Activated T-cell treated with anti-CD3 and anti-CD28 coated beads, Interleukin-2, amount 50 U/mL, for 48 hours (primary cell): ENCODE measurements around the gene ATP7B.
"Not testable (repeated sequence)": the region's sequence is repeated elsewhere in the genome, so short reads cannot be mapped to it uniquely, and the experiment has no call there.

Experiments used
- DNase-seq, 2 experiments: peaks; one replicate each; pipeline ENCODE4 v3.0.0-alpha.2; 2020

Gene ATP7B

DNA sequence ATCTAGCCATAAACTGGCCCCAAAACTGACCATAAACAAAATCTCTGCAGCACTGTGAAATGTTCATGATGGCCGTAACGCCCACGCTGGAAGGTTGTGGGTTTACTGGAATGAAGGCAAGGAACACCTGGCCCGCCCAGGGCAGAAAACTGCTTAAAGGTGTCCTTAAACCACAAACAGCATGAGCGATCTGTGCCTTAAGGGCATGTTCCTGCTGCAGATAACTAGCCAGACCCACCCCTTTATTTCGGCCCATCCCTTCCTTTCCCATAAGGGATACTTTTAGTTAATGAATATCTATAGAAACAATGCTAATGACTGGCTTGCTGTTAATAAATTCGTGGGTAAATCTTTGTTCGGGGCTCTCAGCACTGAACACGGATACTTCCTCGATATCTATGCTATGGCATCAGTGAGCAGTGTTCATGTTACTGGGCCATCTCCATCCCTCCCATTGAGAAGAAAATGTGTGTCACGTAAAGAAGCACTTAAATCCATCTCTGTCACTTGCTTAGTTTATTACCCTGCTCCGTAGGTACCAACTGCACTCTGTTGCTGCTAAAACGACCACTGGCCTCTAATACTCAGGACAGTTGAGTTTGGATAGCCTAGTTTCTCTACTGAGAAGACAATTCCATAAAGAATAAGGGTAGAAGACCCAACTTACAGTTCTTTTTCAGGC is 5.3 kb downstream of the ATP7B start:
- no peak for DNase-seq

DNA sequence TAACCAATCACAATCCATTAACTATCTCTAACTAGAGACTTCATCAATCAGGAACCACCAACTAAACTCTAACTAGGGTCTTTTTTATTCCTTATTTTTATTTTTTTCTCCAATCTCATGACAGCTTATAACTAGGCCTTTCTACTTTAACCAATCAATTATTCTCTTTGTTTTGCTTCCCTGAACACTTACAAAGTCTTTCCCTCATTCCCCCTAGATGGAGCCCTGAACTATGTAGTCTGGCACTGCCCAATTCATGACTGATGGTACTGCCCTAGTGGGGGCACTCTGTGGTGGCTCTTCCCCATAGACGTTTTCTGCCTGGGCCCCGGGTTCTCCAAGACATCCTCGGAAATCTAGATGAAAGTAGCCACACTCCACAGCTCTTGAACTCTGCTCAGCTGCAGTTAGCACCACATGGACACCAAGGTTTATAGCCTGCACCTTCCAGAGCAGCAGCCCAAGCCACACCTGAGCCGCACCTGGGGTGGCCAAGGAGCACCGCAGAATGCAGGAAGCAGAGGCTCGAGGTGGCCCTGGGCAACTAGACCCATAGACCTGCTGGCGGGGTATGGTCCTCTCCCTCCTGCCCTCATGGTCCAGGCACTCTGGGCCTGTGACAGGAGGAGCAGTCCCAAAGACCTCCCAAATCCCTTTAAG is 6.6 kb downstream of the ATP7B start:
- no peak for DNase-seq

DNA sequence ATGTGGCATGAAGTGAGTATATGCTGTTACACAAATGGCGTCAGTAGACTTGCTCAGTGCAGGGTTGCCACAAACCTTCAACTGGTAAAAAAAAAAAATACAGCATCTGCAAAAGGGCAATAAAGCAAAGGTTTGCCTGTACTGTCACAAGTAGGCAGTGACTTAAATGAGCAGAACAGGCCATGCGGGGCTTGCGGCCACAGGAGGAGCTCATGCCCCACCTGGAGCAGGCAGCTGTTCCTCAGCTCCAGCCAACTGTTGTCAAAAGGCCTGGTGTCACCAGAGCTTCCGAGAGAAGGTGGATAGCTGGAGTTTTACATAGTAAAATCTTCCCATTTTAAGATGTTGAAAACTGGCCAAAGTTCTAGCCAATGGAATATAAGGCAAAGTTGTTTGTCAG is 7.7 kb downstream of the ATP7B start:
- no peak for DNase-seq

DNA sequence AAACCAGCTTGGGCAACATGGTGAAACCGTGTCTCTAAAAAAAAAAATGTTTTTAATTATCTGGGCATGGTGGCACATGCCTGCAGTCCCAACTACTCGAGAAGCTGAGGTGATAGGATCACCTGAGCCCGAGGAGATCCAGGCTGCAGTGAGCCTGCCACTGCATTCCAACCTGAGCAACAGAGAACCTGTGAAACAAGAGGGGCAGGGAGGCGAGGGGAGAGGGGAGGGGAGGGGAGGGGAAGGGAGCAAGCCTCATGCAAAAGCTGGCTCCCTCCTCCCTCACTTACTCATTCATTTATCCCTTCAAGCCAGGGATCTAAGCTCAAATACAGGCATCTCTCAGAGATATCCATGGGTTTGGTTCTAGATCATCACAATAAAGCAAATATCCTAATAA is 8.9 kb downstream of the ATP7B start:
- no peak for DNase-seq

DNA sequence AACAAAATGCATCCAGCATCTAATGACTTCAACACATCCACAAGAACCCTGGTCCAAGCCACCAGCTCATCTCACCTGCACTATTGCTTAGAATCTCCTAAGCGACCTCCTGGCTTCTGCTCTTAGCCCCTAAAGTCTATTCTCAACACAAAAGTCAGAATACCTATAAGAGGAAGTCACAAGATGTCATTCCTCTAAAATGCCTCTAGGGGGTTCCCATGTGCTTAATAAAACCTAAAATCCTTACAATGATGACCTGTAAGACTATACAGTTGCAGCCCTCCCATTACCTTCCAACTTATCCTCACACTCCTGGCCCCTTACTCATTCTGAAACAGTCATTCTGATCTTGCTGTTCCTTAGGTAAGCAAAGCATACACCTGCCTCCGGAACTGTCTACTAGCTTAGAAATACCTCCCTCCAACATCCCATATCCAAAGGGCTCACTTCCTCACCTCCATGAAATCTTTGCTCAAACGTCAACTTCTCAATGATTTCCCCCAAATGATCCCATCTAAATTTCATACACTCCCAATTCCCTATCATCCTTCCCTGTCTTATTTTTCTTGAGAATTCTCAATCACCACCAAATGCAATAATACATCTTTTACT is 10.0 kb downstream of the ATP7B start:
- no peak for DNase-seq

DNA sequence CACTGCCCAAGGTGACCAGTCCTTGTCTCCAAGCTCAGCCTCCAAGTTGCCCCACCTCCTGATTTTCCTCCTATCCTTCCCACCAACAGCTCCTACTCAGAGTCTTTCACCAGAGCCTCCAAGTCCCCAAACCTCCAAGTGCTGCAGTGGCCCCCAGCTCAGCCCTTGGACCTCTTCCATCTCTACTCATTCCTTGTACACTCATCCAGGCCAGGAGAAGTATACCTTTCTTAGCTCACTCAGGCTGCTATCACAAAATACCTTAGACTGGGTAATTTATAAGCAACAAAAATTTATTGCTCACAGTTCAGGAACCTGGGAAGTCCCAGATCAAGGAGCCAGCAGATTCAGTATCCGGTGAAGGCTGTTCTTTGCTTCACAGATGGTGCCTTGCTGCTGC is 11.3 kb downstream of the ATP7B start:
- no peak for DNase-seq

DNA sequence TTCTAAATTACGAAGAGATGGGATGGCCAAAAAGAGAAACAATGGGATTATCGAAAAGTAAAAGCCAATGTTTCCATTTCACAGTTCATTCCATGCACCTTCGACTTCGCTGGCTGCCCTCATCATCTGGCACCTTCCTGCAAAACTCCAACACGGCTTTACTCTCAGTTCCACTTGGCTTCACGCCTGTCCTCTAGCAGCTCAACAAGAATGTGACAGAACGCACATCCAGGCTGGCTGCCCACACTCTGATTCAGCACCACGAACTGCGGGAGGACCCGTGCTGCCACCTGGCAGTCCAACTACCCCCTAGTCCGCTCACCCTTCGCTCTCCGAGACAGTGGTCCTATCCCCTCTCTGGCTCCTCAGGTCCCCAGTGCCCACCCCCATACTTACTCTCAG is 11.7 kb downstream of the ATP7B start:
- no peak for DNase-seq

DNA sequence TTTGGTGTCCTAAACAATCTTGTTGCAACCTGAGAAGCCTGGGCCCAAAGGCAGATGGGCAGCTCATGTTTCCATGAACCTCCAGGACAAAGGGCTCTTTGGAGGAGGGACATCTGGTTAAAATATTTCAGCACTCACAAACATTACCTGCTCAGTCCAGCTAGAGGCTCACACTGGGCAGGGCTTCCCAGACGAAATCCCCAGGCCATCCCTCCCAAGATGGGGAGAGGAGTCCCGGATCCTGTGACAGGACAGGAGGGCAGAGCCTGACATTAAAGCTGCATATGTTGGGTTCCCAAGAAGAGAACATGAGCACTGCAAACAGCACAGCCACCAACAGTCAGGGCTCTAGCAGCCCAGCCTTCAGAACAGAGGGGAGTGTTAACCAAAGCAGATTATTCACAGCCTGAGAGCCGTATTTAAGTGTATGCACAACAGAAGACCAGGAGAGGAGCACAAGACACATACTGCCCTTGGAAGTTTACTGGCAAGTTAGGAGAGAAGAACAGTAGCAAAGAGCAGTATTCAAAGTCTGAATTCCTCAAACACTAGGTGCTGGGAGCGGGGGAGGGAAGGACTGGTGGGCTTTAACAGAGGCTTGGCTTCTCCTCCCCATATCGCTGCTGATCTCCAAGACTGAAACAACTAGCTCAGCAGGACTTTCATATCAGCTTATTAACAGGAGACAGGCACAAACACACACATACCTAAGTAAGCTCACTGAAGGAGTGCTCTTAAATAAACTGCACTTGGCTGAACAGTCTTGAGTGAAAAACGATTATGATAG is 12.3 kb downstream of the ATP7B start:
- DNase-seq: no peak

DNA sequence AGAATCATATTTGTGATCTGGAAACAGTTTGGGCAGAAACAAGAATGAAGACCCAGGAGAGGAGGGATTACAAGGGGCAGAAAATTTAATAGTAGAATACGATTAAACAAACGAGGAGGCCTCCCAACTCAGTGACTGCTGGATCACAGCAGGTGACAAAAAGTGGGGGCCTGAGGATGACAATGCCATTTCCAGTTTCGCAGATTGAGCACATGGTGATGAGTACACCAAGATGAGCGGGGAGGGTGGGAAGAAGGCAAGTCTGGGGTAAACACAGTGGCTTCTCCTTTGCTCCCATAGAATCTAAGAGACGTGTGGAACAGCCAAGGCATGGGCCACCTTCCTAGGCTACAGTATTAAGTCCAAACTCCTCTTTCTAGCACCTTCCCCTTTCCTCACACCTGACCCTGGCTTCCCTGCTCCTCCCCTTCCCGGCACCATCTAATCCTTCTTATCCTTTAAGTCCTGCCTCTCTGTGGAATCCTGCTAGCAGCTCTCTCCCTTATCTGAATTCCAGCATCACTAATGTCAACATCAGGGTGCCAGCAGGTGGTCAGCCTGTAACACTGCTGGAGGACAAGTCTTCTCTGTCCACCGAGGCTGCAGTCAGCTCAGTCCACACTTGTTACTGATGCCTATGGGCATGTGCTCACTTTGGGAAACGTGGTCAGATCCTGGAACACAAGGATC is 13.5 kb downstream of the ATP7B start:
- no peak for DNase-seq

DNA sequence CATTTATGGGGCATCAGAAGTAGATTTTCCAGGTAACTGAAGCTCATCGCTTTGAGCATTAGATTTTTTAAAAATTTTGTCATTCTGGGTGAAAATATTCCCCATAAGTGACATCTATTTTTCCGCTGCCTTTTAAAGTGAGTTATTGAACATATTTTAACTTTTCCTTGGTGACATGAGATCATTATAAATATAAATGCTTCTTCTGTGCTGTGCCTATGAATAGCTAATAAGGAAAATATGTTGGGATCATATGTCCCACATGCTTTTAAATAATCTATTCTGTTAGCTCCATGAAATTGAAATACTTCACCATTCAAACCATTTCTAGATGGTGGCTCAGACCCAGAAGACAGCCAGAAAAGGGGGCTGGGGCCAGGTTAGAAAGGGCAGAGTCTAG is 14.1 kb downstream of the ATP7B start:
- DNase-seq: no peak

DNA sequence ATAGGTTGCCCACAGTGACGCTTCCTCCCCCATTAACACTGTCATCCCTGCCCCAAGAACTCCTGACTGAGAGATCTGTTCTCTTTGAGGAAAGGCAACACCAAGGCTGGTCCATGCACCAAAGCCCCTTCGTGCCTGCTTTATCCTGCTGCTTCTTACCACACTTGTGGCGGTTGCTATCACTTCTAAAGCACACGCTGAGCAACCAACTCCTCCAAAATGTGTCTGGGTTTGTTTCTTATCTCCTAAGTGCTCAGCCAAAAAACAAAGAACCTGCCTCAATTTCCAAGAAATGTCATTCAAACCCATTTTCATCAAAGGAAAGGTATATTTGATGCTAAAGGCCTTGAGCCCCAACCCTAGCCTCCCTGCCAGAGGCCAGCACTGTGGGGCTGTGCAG is 14.6 kb downstream of the ATP7B start:
- DNase-seq: no peak

DNA sequence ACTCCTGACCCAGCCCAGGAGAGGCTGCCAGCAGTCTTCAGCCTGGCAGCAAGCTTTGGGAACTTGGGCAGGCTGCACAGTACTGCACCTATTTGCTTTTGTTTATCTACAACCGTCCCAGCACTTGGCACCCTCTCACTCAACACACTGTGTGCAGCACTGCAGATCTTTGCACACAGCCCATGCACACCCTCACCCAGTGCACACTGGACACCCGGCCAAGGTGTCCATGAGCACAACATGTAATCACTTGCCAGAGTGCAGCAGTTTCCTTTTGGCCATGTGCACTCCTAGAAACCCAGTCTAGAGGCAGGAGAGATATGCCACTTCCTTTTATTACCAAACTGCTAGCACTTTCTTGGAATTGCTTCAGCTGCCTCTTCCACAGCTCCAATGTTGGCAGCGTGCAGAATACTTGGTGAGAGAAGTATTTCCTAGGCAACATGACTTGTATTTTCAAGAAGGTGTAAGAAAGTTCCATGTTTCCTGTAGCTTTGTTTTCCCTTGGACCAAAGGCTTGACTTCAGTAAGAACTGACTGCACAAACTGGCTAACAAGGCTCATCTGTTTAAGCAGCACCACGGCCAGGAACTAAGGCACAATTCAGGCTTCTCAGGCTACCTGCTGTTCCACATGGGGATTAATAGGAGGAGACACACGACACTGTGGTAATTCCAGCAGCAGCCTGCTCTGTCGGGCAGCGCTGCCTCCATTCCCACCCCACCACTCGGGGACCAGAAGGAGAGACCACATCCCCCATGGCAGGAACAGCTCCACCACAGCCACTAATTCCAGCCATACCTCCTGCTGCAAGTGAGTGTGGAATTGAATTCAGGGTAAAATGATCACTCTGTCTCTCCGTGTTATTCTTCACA is 15.3 kb downstream of the ATP7B start:
- no peak for DNase-seq

DNA sequence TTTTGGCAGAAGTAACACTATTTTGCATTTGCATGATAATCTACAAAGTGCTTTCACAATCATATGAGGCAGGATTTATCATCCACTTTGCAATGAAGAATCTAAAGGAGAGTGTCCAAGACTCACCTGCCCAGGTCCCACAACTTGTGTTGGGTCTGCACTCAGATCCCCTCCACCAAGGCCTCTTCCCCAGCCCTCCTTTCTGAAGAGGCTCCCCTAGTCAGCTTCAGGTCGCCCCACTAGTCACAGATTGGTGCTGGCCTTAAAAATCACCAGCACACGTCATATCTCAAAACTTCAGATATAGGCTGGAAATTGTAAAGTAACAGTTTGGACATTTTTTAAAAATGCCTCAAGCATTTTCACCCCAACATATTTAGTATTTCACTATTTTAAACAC is 17.5 kb downstream of the ATP7B start:
- no peak for DNase-seq

DNA sequence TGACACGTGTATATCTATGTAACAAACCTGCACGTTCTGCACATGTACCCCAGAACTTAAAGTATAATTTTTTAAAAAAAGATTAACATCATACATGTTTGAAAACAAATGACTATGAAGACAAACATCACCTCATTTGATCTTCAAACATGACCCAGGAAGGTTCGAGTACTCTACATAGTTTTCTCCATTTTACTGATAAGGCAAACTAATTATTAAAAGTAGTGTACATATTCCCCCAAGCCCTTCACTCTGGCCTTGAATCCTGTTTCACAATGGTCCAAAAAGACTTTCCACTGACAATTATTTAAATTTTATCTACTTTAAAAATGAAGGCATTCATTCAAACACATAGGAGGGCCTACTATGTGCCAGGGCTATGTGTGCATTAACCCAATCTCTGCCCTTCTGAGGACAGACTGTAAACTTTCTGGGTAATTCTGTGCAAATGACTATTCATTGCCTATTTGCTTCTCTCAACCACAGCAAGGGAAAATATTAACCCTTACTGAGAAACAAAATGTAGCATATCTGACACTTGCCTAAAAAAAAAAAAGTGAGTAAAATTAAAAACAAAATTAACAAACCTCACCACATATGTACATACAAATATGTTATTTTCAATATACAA is 22.1 kb downstream of the ATP7B start:
- no peak for DNase-seq

DNA sequence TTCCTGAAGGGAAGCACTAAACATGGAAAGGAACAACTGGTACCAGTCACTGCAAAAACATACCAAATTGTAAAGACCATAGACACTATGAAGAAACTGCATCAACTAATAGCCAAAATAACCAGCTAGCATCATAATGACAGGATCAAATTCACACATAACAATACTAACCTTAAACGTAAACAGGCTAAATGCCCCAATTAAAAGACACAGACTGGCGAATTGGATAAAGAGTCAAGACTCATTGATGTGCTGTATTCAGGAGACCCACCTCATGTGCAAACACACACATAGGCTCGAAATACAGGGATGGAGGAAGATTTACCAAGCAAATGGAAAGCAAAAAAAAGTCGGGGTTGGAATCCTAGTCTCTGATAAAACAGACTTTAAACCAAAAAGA is 26.3 kb downstream of the ATP7B start:
- DNase-seq: not testable (repeated sequence)

DNA sequence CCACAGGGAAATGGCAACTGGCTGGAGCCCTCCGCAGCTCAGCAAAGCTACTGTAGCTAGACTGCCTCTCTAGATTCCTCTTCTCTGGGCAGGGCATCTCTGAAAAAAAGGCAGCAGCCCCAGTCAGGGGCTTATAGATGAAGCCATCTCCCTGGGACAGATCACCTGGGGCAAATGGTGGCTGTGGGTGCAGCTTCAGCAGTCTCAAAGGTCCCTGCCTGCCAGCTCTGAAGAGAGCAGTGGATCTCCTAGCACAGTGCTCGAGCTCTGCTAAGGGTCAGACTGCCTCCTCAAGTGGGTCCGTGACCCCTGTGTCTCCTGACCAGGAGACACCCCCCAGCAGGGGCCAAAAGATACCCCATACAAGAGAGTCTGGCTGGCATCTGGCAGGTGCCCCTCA is 28.0 kb downstream of the ATP7B start:
- not testable (repeated sequence) for DNase-seq

DNA sequence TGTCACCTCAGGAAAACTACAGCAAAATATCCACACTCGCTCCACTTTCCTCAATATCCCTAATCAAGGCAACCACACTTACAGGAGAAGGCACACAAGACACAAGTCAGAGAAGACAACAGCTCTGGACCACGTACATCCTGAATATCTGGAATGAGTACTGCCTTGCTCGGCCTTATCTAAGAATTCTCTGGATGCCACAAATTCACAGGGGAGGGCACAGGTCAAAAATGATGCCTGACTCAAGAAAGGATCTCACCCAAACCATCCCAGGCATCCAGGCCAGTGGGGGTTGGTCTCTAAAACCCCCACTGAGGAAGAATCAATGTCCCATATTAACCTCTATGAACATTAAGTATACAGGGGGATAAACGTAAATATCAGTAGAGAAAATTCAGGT is 29.9 kb downstream of the ATP7B start:
- DNase-seq: no peak

DNA sequence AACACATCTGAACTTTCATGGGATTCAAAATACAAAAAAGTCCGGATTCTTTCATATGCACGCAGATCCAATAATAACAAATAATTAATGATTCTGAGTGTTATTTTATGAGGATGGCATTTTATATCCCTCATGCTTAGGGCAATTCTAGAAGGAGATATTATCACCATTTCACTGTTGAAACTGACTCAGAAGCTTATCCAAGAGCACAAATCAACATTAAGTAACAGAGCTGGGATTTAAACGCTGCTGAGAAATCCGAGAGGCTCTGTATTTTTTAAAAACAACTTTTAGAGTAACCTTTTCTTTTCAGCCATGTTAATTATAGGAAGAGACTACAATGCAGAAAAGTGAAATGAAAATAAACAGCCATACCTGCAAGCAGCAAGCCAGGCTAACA is 30.3 kb downstream of the ATP7B start:
- DNase-seq: no peak

DNA sequence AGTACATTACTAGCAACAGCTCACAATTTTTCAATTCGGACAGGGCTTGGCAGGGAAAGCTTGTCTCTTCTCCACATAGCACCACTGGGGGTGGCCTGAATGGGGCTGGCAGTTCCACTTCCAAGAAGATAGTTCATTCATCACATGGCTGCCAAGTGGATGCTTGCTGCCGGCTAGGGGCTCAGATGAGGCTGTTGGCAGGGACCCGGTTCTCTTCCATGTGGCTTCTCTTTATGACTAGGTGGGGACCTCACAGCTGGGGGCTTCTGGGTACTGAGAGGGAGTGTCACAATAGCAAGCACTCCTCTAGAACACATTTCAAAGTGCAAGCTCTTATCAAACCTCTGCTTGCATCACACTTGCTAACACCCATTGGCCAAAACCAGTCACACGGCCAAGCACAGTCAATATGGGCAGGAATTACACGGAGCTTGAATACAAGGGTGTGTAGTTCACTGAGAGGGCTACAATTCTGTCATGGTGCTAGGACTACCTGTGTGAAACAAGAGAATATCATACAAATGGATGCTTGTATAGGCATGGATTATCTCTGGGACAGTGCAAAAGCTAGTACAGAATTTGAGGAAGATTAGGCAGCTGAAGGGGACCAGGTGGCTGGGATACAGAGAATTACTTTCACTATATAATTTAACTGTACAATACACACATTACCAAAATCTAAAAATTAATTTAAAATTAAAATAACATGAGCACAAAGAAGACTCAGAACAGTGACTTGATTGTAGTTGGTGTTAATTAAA is 32.3 kb downstream of the ATP7B start:
- no peak for DNase-seq

DNA sequence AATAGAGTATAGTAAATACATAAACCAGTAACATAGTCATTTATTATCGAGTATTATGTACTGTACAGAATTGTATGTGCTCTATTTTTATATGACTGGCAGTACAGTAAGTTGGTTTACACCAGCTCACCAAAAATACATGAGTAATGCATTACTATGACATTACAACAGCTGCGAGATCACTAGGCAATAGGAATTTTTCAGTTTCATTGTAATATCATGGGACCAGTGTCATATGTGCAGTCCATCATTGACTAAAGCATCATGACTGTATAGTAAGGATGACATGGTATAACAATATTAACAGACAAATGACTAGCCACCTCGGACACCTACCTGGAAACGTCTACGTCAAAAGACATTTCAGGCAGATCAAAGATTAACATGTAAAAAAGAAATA is 33.6 kb downstream of the ATP7B start:
- no peak for DNase-seq

DNA sequence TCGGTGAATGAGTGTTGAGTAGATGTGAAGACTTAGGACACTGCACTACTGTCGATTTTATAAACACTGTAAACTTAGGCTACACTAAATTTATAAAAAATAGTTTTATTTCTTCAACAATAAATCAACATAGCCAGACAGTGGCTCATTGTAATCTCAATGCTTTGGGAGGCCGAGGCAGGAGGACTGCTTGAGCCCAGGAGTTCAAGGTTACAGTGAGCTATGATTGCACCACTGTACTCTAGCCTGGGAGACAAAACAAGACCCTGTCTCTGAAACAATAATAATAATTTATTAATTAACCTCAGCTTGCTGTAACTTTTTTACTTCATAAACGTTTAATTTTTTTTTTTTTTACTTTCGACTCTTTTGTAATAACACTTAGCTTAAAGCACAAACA is 34.4 kb downstream of the ATP7B start:
- no peak for DNase-seq
